Endothelial cell of umbilical vein (primary cell): ENCODE data around the gene NPDC1. TPM values are rescaled to one million over a fixed set of nuclear protein-coding genes. Genes with fewer than 3 reads are reported as not detected.

Experiments
- BruUV-seq: library from RNA; stranded (reverse); fragments of 400-500 nt; replicated peaks from 2 replicates; lab custom pipeline; 2021; lab: Mats Ljungman, UMichigan
- CTCF ChIA-PET: fragments of 300-600, 350-600 bp; sonication (Branson Sonifier 250); formaldehyde crosslinking; loops from one replicate; lab custom pipeline; 2021; ENCODE audit warnings: antibody characterized with exemption, inconsistent platforms; lab: Charles Lee
- POLR2A ChIA-PET: fragments of 300-600, 350-600 bp; sonication (Branson Sonifier 250); formaldehyde crosslinking; loops from one replicate; lab custom pipeline; 2021; ENCODE audit warnings: antibody characterized with exemption, inconsistent platforms; lab: Charles Lee
- DNase-seq: peaks from one replicate; pipeline ENCODE4 v3.0.0-alpha.2; 2011; ENCODE audit warnings: low read depth, low spot score
- FAIRE-seq: peaks from 2 replicates; lab custom pipeline; 2011; peaks lifted over from hg19 to GRCh38; lab: Jason Lieb, UNC
- H2AFZ ChIP-seq: 2 replicates; pipeline ENCODE4 v1.6.0; 2012; ENCODE audit warnings: low read depth, low read length, control low read depth, inconsistent platforms
- H3K27ac ChIP-seq: 2 replicates; pipeline ENCODE4 v1.5.1; 2011; ENCODE audit warnings: low read depth, mild to moderate bottlenecking, control low read depth, low read length, moderate library complexity; ENCODE audit not compliant: insufficient read depth
- H3K27me3 ChIP-seq, 2 experiments: 2 replicates each; pipeline versions ENCODE4 v1.6.0 to v1.6.1; 2011; ENCODE audit warnings: low read length in 2 of 2, mixed read lengths in 1 of 2; ENCODE audit not compliant: control insufficient read depth in 2 of 2, insufficient read depth in 2 of 2
- H3K36me3 ChIP-seq, 2 experiments: 2 replicates in 1 of 2; 3 replicates in 1 of 2; pipeline ENCODE4 v1.5.1; 2011; ENCODE audit warnings: low read length in 2 of 2, mild to moderate bottlenecking in 1 of 2, moderate library complexity in 1 of 2; ENCODE audit not compliant: control insufficient read depth in 2 of 2, insufficient read depth in 2 of 2; ENCODE audit errors: extremely low read depth in 1 of 2
- H3K4me1 ChIP-seq: 3 replicates; pipeline ENCODE4 v1.5.1; 2011; ENCODE audit warnings: mild to moderate bottlenecking, low read length; ENCODE audit not compliant: control insufficient read depth, insufficient read depth; ENCODE audit errors: extremely low read depth
- H3K4me2 ChIP-seq: 2 replicates; pipeline ENCODE4 v1.6.1; 2011; ENCODE audit warnings: low read length, control low read depth, mixed read lengths; ENCODE audit not compliant: insufficient read depth
- H3K4me3 ChIP-seq, 3 experiments: fragments of 200-600 bp in 1 of 3; sonication (generic), shearing (Covaris generic) in 1 of 3; replicated peaks in 1 of 3; 2 replicates each; pipeline ENCODE4 v1.5.1; 2011 to 2016; ENCODE audit warnings: control low read depth in 3 of 3, low read length in 3 of 3, mild to moderate bottlenecking in 2 of 3, inconsistent platforms in 1 of 3, low read depth in 1 of 3, moderate library complexity in 1 of 3; ENCODE audit not compliant: insufficient read depth in 1 of 3
- H3K79me2 ChIP-seq: 2 replicates; pipeline ENCODE4 v1.6.0; 2012; ENCODE audit warnings: low read length, inconsistent platforms; ENCODE audit not compliant: control insufficient read depth, insufficient read depth
- H3K9ac ChIP-seq: replicated peaks from 2 replicates; pipeline ENCODE3; 2011; ENCODE audit warnings: low read length, control low read depth; ENCODE audit not compliant: insufficient read depth; ENCODE audit errors: extremely low read depth
- H3K9me1 ChIP-seq: replicated peaks from 3 replicates; pipeline ENCODE4 v1.6.0; 2011; ENCODE audit warnings: mild to moderate bottlenecking, low read length; ENCODE audit not compliant: control insufficient read depth, insufficient read depth; ENCODE audit errors: extremely low read depth
- H3K9me3 ChIP-seq: replicated peaks from 2 replicates; pipeline ENCODE4 v1.5.1; 2012; ENCODE audit warnings: low read length, inconsistent platforms; ENCODE audit not compliant: control insufficient read depth, insufficient read depth
- H4K20me1 ChIP-seq: replicated peaks from 2 replicates; pipeline ENCODE3; 2011; ENCODE audit warnings: mild to moderate bottlenecking, low read length; ENCODE audit not compliant: control insufficient read depth, insufficient read depth; ENCODE audit errors: extremely low read depth
- FOS ChIP-seq: IDR thresholded peaks from 2 replicates; pipeline ENCODE4 v1.6.1; 2011; ENCODE audit warnings: mild to moderate bottlenecking, low read length, moderate library complexity, borderline replicate concordance; ENCODE audit not compliant: insufficient read depth
- GATA2 ChIP-seq: IDR thresholded peaks from 2 replicates; pipeline ENCODE4 v1.7.0; 2011; ENCODE audit warnings: low read depth, mild to moderate bottlenecking, moderate library complexity, mixed read lengths, low read length; ENCODE audit not compliant: insufficient read length, insufficient read depth
- MAX ChIP-seq: IDR thresholded peaks from 2 replicates; pipeline ENCODE4 v1.6.1; 2011; ENCODE audit not compliant: insufficient read depth, insufficient read length
- dilution Hi-C: fragments of 300-500 bp; cut with MboI; formaldehyde crosslinking; loops from one replicate; pipeline ENCODE4 v1.15.0; 2019; ENCODE audit warnings: low sequenced_read_pairs; ENCODE audit not compliant: extremely low pct_ligation_motif_present
- intact Hi-C: fragments of 100-400 bp; cut with micrococcal nuclease; formaldehyde crosslinking; loops from one replicate; pipeline ENCODE4 v1.10.0; 2022
- polyA plus RNA-seq, 4 experiments: library from polyadenylated mRNA; depleted of rRNA in 3 of 4; stranded (reverse) in 3 of 4; unstranded in 1 of 4; fragments of >200 nt; gene quantifications; 2 replicates each; pipeline versions ENCODE4 v1.2.1 to v1.2.3, GENCODE V29; 2011 to 2012; ENCODE audit warnings: missing spikeins in 1 of 4
- total RNA-seq: library from RNA; stranded (reverse); gene quantifications from 2 replicates; pipeline ENCODE4 v1.2.3, GENCODE V29; 2021

NPDC1 gene
- total and polyA plus RNA-seq, 2 donors (not counting 3 experiments of a cell fraction or from before 2014, with no cell fraction given): 115 to 181 TPM

GRCh38 chr9:137074657-137075274 lies 28.8 kb upstream of the NPDC1 start:
- no peak overlapping the region for H3K27ac ChIP-seq
- intact Hi-C loops (no loop called here), dilution Hi-C loops (no loop called here)
- H3K79me2 ChIP-seq: peaks cover 6% of the 10 kb centered on the region
- H2AFZ ChIP-seq: no peak overlapping the region
- ChIA-PET CTCF (interaction anchor here (2.9 kb wide), 1 partner anchor 11 kb away, joined by 13 read pairs; no protein-coding TSS in a partner anchor), POLR2A (no interaction called here)
- H3K9ac ChIP-seq: no peak overlapping the region
- no peak for DNase-seq
- TF ChIP-seq FOS (no peak), MAX (no peak)
- H3K4me3 ChIP-seq: no peak overlapping the region
- H3K9me1 ChIP-seq: no peaks in the 10 kb centered on the region
- H3K4me2 ChIP-seq: no peak overlapping the region
- H3K9me3 ChIP-seq: no peaks in the 10 kb centered on the region
- no TSS peak for BruUV-seq
- no peak for FAIRE-seq
- H3K27me3 ChIP-seq: no peaks in the 10 kb centered on the region
- H3K36me3 ChIP-seq: peaks cover 0 to 7% of the 10 kb centered on the region in 2 experiments
- no peaks in the 10 kb centered on the region for H4K20me1 ChIP-seq
- H3K4me1 ChIP-seq: peaks cover 10% of the 10 kb centered on the region

GRCh38 chr9:137073992-137074399 lies 28.0 kb upstream of the NPDC1 start:
- Histone ChIP-seq H3K79me2 (peaks cover 12% of the 10 kb centered on the region), H3K27me3 (no peaks in the 10 kb centered on the region), H2AFZ (no peak overlapping the region), H3K4me2 (no peak overlapping the region), H3K4me3 (no peak overlapping the region), H3K9me3 (no peaks in the 10 kb centered on the region), H3K27ac (no peak overlapping the region), H4K20me1 (no peaks in the 10 kb centered on the region), H3K9ac (no peak overlapping the region), H3K4me1 (peaks cover 16% of the 10 kb centered on the region), H3K9me1 (no peaks in the 10 kb centered on the region), H3K36me3 (no peaks in the 10 kb centered on the region)
- TF ChIP-seq GATA2: no peak
- intact Hi-C loops: no loop called here
- ChIA-PET CTCF (no interaction called here), POLR2A (no interaction called here)
- dilution Hi-C loops: no loop called here
- BruUV-seq: no TSS peak
- FAIRE-seq: no peak
- DNase-seq: no peak
